ENCODE data around the gene PCDHB9. TPM values are rescaled to one million over a fixed set of nuclear protein-coding genes. Genes with fewer than 3 reads are reported as not detected.
"Not testable (repeated sequence)": the region's sequence is repeated elsewhere in the genome, so short reads cannot be mapped to it uniquely, and the experiment has no call there.

PCDHB9 gene
- total RNA-seq, 1 experiment from 2014 or later: 0.07 TPM

- no peaks in the 10 kb centered on the region for H3K36me3 ChIP-seq (ENCODE audit: control insufficient read depth in 1 of 2, insufficient read depth in 2 of 2, low read length in 2 of 2)
- H3K79me2 ChIP-seq (ENCODE audit: insufficient read depth, low read length): no peaks in the 10 kb centered on the region
- no peak within 1 kb of the TSS for H3K27ac ChIP-seq (ENCODE audit: low read depth, low read length)
- DNase-seq (ENCODE audit: low read depth, low spot score) (peak; percentile 19), ATAC-seq (no peak)
- TF ChIP-seq YY1 (IDR thresholded peaks at IDR 0.05; ENCODE audit: extremely low read depth, insufficient replicate concordance, low read depth, low read length) (no peak), CEBPB (IDR thresholded peaks at IDR 0.05; ENCODE audit: low read depth) (no peak), EZH2phosphoT487 (IDR thresholded peaks at IDR 0.05; ENCODE audit: borderline replicate concordance) (no peak), EZH2 (IDR thresholded peaks at IDR 0.05) (no peak), ELF1 (IDR thresholded peaks at IDR 0.05; ENCODE audit: borderline replicate concordance, low read depth) (no peak), SRF (IDR thresholded peaks at IDR 0.05; ENCODE audit: low read depth) (no peak), SIN3A (IDR thresholded peaks at IDR 0.05; ENCODE audit: low read depth) (no peak), ZFX (IDR thresholded peaks at IDR 0.05) (no peak), FOSL1 (IDR thresholded peaks at IDR 0.05; ENCODE audit: low read depth) (no peak), RAD21 (IDR thresholded peaks at IDR 0.05; ENCODE audit: low read depth) (peak; percentile 59), ZNF274 (IDR thresholded peaks at IDR 0.05; ENCODE audit: low read depth, low read length) (no peak), EGR1 (IDR thresholded peaks at IDR 0.05; ENCODE audit: low read depth) (no peak), TCF7L2 (IDR thresholded peaks at IDR 0.05; ENCODE audit: borderline replicate concordance, extremely low read depth, insufficient read depth, insufficient read length) (no peak)
- TF ChIP-seq, protein P1, sequence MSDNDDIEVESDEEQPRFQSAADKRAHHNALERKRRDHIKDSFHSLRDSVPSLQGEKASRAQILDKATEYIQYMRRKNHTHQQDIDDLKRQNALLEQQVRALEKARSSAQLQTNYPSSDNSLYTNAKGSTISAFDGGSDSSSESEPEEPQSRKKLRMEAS (IDR thresholded peaks at IDR 0.05): no peak
- TF ChIP-seq, protein P2, sequence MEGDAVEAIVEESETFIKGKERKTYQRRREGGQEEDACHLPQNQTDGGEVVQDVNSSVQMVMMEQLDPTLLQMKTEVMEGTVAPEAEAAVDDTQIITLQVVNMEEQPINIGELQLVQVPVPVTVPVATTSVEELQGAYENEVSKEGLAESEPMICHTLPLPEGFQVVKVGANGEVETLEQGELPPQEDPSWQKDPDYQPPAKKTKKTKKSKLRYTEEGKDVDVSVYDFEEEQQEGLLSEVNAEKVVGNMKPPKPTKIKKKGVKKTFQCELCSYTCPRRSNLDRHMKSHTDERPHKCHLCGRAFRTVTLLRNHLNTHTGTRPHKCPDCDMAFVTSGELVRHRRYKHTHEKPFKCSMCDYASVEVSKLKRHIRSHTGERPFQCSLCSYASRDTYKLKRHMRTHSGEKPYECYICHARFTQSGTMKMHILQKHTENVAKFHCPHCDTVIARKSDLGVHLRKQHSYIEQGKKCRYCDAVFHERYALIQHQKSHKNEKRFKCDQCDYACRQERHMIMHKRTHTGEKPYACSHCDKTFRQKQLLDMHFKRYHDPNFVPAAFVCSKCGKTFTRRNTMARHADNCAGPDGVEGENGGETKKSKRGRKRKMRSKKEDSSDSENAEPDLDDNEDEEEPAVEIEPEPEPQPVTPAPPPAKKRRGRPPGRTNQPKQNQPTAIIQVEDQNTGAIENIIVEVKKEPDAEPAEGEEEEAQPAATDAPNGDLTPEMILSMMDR (IDR thresholded peaks at IDR 0.05 in 2 of 3, conservative IDR thresholded peaks at IDR 0.05 in 1 of 3; ENCODE audit: borderline replicate concordance in 1 of 3, insufficient read depth in 1 of 3, low read depth in 2 of 3, low read length in 2 of 3): peak; percentile 40 to 71 (median 54); a peak in 5 of 6 replicates
- BruUV-seq (replicated peaks): no TSS peak
- no peaks in the 10 kb centered on the region for H3K4me1 ChIP-seq (ENCODE audit: control insufficient read depth in 1 of 2, insufficient read depth in 2 of 2, low read length in 2 of 2)
- intact Hi-C loops (cut with micrococcal nuclease): no loop called here
- POLR2A ChIA-PET: no interaction called here
- no peaks in the 10 kb centered on the region for H4K20me1 ChIP-seq (ENCODE audit: insufficient read depth)
- RAD21 ChIA-PET (ENCODE audit: low non-redundant PET in 1 of 2, low total read pairs in 2 of 2, uncharacterized antibody in 2 of 2, unreplicated experiment in 2 of 2): no interaction called here
- H3K27me3 ChIP-seq (ENCODE audit: insufficient read depth, low read length): no peaks in the 10 kb centered on the region
- H3K9me3 ChIP-seq (ENCODE audit: control insufficient read depth in 1 of 2, insufficient read depth in 1 of 2, low read depth in 1 of 2, low read length in 2 of 2): peaks cover 0 to 4% of the 10 kb centered on the region in 2 experiments; a peak in 2 of 4 replicates
- H3K9me2 ChIP-seq (ENCODE audit: insufficient read depth): no peaks in the 10 kb centered on the region
- H3K4me2 ChIP-seq (ENCODE audit: low read length): no peak within 1 kb of the TSS
- no peak within 1 kb of the TSS for H3K9ac ChIP-seq (ENCODE audit: low read length)
- CTCF ChIA-PET: no interaction called here
- no peak within 1 kb of the TSS for H3K4me3 ChIP-seq (replicated peaks in 1 of 2; ENCODE audit: low read depth in 1 of 2, low read length in 2 of 2)
- H2AFZ ChIP-seq (ENCODE audit: low read depth, low read length, poor library complexity, severe bottlenecking): no peak within 1 kb of the TSS
Measured at GRCh38 chr5:141172381-141173204, 14.4 kb upstream of the PCDHB9 start, which contains the start of gene PCDHB7. PCDHB7 (plus strand) TSS chr5:141172644; CDS start chr5:141172836, 192 bp downstream.

DNA sequence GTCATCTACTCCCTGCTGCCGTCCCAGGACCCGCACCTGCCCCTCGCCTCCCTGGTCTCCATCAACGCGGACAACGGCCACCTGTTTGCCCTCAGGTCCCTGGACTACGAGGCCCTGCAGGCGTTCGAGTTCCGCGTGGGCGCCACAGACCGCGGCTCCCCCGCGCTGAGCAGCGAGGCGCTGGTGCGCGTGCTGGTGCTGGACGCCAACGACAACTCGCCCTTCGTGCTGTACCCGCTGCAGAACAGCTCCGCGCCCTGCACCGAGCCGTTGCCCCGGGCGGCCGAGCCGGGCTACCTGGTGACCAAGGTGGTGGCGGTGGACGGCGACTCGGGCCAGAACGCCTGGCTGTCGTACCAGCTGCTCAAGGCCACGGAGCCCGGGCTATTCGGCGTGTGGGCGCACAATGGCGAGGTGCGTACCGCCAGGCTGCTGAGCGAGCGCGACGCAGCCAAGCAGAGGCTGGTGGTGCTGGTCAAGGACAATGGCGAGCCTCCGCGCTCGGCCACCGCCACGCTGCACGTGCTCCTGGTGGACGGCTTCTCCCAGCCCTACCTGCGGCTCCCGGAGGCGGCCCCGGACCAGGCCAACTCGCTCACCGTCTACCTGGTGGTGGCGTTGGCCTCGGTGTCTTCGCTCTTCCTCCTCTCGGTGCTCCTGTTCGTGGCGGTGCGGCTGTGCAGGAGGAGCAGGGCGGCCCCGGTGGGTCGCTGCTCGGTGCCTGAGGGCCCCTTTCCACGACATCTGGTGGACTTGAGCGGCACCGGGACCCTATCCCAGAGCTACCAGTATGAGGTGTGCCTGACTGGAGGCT is 12.5 kb upstream of the PCDHB9 start:
- CTCF ChIA-PET; H4K20me1 ChIP-seq (ENCODE audit: insufficient read depth); H3K4me3 ChIP-seq (replicated peaks in 1 of 2; ENCODE audit: low read depth in 1 of 2, low read length in 2 of 2); intact Hi-C loops (cut with micrococcal nuclease); H3K27me3 ChIP-seq (ENCODE audit: insufficient read depth, low read length); H3K27ac ChIP-seq (ENCODE audit: low read depth, low read length); H3K4me1 ChIP-seq (ENCODE audit: control insufficient read depth in 1 of 2, insufficient read depth in 2 of 2, low read length in 2 of 2); H3K79me2 ChIP-seq (ENCODE audit: insufficient read depth, low read length); RAD21 ChIA-PET (ENCODE audit: low non-redundant PET in 1 of 2, low total read pairs in 2 of 2, uncharacterized antibody in 2 of 2, unreplicated experiment in 2 of 2); BruUV-seq (replicated peaks); H3K36me3 ChIP-seq (ENCODE audit: control insufficient read depth in 1 of 2, insufficient read depth in 2 of 2, low read length in 2 of 2); DNase-seq (ENCODE audit: low read depth, low spot score); H3K4me2 ChIP-seq (ENCODE audit: low read length); H3K9me2 ChIP-seq (ENCODE audit: insufficient read depth); H2AFZ ChIP-seq (ENCODE audit: low read depth, low read length, poor library complexity, severe bottlenecking); ATAC-seq; POLR2A ChIA-PET; H3K9ac ChIP-seq (ENCODE audit: low read length): not testable (repeated sequence)
- peaks cover 0 to 10% of the 10 kb centered on the region in 2 experiments; a peak in 3 of 4 replicates for H3K9me3 ChIP-seq (ENCODE audit: control insufficient read depth in 1 of 2, insufficient read depth in 1 of 2, low read depth in 1 of 2, low read length in 2 of 2)
